Activated CD4-positive, alpha-beta T cell treated with anti-CD3 and anti-CD28 coated beads for 24 hours (primary cell): ENCODE data around the gene PRDM5.

Source experiments
- DNase-seq, 2 donors: peaks; one replicate each; pipeline ENCODE4 v3.0.0-alpha.2; 2020; ENCODE audit warnings: low read depth in 2 of 2

PRDM5 gene

GRCh38 chr4:120704538-120704937 lies 218.0 kb downstream of the PRDM5 start:
- DNase-seq: no peak

DNA sequence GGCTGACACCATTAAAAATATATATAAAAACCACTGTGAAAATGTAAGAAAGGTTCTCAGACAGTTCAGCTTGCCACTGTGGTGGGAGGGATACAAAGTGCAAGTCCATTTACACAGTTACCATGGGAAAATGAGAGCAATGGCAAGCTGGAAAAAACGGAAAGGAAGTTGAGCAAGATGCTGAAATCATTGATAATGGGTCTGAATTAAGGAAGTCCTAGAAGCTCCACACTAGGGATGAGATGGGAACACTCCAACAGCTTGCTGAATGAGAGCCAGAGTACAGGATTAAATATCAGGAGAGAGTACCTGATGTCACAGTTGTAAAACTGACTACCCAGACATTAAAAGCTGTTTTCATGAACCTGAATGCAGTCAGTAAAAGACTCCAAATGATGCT lies 218.6 kb downstream of the PRDM5 start:
- DNase-seq: no peak

GRCh38 chr4:120699354-120699753 lies 223.2 kb downstream of the PRDM5 start:
- no peak for DNase-seq

- DNase-seq: no peak
These were observed 227.6 kb downstream of the PRDM5 start for GRCh38 chr4:120694973-120695372.

DNA sequence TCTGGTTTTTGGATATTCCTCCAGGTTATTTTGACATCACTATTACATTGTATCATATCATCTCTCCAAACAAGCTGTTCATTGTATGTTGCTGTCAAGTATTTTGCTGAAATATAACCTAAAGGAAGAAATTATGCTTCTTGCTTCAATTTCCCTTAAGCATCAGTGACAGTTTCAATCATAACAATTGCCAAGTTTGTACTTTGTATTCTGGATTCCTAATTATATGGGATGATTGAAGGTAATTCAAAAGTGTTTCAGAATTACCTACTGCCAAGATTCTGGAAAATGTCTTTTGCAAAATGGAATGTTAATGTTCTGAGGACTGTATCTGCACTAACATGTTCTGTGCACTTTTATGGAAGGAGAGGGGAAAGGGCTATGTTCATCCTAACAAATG lies 228.7 kb downstream of the PRDM5 start:
- DNase-seq: no peak

- DNase-seq: no peak
These were observed 229.6 kb downstream of the PRDM5 start for GRCh38 chr4:120692964-120693363.

DNA sequence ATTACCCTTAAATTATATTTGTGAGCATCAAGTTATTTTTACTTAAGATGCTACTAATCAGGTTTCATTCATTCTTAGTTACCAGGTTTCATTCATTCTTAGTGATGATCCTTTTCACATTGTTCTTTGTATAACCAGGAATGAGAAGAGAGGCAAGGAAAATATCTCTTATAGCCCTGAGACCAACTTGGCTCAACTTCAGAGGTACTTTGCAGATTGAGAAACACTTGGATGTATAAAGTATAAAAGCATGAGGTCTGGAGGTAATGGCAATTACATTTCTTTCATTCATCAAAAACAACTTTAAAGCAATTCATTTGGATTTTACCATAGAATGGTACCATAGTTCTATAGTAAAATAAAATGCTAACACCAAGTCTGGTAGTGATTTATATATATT lies 231.0 kb downstream of the PRDM5 start:
- no peak for DNase-seq

- DNase-seq: no peak
These were observed 231.4 kb downstream of the PRDM5 start for GRCh38 chr4:120691106-120691505.

DNA sequence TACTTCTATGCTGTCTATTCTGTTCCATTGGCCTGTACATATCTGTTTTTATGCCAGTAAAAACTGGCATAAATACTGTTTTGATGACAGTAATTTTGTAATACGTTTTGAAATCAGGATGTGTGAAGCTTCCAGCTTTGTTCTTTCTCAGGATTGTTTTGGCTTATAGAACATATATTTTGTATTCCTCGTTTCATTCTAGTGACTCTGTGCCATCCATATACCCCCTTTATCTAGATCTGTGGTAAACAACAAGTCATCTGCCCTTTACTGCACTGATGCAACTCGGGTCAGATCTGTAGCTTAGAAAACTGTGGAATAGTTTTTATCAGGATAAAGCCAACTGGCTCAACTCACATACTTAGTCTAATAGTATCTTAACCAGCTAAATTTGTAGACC lies 233.7 kb downstream of the PRDM5 start:
- no peak for DNase-seq

DNA sequence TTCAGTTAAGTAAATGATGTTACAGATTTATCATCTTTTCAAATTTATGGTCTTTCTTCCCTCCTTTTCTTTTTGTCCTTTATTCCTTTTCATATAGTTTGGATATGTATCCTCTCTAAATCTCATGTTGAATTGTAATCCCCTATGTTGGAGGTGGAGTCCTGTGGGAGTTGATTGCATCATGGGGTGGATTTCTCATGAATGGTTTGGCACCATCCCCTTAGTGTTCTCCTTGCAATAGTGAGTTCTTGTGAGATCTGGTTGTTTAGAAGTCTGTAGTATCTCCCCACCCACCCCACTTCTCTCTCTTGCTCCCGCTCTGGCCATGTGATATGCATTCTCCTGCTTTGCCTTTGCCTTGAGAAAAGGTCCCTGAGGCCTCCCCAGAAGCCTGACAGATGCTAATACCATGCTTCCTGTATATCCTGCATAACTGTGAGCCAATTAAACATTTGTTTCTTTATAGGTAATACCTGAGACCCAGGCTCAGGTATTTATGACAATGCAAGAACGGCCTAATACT lies 236.7 kb downstream of the PRDM5 start:
- no peak for DNase-seq

DNA sequence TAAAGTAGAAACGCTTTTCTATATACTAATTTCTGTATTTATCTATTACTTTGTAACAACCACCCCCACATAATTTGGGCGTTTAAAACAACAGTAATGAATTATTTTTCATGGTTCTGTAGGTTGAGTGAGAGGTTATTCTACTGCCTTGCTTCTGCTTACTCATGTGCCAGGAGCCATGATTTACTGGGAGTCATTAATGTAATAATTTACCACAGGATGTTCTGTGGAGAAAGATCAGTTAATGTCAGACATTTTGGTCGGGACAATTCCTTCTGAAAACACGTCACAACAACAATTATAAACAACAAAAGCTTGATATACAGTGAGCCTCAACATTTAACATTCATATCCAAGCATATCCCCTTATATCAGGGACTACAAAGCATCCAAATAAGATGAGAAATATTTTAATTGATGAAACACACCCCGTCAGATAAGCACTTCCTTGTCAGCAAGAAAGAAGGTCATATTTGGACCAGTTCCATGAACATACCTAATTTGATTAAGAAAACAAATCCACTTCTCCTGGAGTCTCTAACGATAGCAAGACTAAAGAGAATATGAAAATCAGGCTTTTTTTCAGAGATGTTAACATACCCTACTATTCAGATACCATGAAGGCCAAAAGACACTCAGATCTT lies 238.5 kb downstream of the PRDM5 start:
- DNase-seq: no peak

DNA sequence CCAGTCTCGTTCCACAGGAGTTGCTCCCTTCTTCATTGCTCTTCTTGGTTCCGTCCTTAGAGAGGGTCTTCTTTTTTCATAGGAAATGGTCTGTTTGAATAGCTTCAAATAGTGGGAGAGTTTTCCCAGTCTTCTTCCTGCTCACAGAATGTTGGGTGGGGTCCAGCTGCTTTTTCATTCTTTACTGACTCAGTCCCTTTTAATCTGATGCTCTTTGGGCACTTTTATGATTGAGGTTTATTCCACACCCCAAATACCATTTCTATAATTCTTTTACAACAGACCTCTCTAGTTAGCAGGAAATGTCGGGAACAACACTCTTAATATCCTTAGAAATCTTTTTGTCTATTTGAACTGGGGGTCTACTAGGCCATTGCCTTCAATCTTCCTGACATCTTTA lies 239.5 kb downstream of the PRDM5 start:
- DNase-seq: no peak

GRCh38 chr4:120680647-120681228 lies 241.8 kb downstream of the PRDM5 start:
- no peak for DNase-seq

DNA sequence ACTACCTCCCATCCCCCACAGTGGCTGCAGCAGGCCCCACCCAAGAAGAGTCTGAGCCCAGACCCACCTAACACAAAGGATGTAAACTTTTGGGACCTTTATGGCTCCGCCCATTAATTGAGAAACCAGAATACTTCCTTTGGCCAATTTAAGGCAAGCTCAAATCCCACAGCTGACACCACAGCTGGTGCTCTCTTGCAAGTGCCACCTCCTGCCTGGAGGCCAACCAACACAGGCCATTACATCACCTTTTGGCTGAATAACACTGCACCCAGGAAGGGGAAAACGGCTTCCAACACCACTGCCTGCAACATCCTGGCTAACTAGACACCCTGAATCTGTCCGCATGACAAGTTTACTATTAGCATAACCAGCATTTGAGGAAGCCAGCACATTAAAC lies 248.8 kb downstream of the PRDM5 start:
- DNase-seq: no peak

DNA sequence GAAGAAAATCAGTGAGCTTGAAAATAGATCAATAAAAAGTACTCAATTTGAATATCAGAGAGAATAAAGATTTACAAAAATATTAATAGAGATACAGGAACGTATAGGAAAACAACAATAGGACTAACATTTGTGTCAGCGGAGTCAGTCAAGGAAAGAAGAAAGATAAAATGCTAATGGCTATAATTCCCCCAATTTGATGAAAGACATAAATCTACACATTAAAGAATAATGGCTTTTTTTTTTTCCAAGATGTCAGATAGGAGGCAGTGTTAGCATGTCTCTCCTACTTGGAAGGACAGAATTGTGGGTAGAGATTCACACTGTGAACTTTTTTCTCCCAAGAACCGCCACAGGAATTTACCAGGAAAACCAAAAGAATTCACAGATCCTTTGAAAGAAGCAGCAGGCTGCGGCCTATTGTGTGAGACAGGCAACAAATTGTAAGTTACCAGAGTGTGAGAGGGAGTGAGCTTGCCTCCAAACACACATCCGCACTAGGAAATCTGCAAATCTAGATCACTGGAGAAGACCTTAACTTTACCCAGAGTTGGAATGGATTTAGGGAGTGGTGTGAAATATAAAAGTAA lies 249.9 kb downstream of the PRDM5 start:
- DNase-seq: no peak

GRCh38 chr4:120672076-120672475 lies 250.4 kb downstream of the PRDM5 start:
- DNase-seq: no peak

DNA sequence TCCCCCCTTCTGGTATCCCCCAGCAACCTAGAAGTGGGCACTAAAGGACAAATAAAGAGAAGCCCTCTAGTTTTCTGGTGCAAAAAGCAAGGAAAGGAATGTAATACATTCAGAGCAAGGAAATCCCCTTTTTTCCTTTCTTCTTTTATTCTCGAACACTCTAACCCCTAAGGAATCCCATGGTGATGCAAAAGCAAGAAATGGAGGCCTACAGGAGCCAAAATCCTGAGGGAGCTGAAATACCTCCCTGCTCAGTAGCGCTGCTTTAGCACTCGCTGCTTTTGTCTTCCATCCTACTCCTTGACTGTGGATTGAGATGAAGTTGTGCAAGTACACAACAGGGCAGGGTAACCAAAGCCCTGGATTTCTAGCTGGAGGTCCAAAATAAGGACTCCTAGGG lies 251.0 kb downstream of the PRDM5 start:
- no peak for DNase-seq

DNA sequence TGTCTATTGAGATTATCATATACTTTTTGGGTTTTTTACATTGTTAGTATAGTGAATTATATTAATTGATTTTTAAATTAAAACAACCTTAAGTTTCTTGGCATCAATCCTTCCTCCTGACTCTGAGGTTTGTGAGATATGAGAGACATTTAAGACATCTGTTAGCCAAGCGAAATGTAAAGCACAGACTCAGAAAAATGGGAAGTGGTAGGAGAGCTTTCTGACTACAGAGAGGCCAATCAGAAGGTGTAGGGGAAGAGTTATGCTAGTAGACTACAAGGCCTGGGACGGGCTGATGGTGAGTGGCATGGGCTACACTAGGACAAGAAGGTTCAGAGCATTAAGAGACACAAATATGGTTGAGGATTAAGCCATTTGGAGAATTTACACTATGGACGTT lies 255.4 kb downstream of the PRDM5 start:
- DNase-seq: no peak

GRCh38 chr4:120664851-120665250 lies 257.7 kb downstream of the PRDM5 start:
- no peak for DNase-seq

DNA sequence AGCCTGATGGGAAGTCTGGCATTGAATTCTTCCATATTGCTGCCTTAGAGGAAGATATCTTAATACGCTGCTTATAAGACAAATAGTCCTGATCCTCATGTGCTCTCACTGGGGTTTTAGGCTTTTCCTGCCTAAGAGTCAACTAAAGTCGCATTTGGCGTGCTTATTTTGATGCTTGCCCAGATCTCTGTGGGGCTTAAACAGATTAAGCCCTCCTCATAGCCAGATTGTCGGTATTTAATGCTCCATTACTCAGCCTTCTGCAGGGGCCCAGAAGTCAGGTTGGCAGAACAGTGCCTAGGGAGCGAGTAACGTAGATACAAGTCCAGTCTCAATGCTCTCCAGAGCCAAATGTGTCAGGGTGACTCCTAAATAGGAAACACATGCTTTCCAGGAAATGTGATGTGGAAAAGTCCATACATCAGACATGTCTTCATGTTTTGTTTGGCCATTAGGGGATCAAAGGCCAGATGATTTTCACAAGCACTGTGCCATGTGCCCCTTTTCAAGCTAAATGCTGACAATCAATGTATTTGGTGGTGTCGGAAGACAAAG lies 262.8 kb downstream of the PRDM5 start:
- no peak for DNase-seq

- no peak for DNase-seq
These were observed 263.8 kb downstream of the PRDM5 start for GRCh38 chr4:120658772-120659171.

DNA sequence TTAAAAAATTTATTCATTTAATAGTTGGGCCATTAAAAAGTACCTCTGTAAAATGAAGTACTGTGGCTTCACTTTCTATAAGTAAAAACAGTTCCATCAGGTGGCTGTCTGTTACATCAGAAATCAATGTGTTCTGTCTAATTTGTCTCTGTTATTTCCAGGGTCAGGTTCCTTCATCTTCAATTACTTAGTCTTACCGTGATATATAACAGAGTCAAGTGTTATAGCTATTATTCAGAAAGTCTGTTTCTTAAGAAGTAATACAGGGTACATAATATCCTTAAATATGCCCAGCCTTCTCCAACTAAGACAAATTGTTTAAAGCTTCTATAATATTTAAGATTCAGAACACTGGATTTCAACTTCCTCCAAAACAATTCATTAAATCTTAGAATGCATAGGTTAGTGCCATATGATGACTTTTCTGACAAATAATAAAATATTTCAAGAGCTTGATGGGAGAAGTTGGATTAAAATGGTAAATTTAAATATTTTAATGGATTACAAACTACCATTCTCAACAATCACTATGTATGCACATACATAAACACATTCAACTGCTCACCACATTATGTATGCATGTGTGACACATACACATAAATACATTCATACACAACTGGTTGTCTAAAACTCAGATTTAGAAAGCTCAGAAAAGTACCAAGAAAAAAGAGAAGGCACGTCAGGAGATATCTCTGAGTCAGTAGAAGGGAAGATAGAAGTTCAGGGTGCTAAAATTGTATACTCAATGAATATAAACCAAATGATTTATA lies 268.5 kb downstream of the PRDM5 start:
- DNase-seq: no peak
